Left ventricle myocardium inferior (tissue), 1 donor: ENCODE data around the gene PRRC2A. TPM values are rescaled to one million over a fixed set of nuclear protein-coding genes. Genes with fewer than 3 reads are reported as not detected.

Experiments used
- DNase-seq: peaks from one replicate; pipeline ENCODE4 v3.0.0-alpha.2; 2020
- H3K27ac ChIP-seq: fragments of 200-600 bp; replicated peaks from 2 replicates; pipeline ENCODE4 v1.8.0; 2021
- H3K27me3 ChIP-seq: fragments of 200-600 bp; 2 replicates; pipeline ENCODE4 v1.8.0; 2021; ENCODE audit warnings: low read depth
- H3K36me3 ChIP-seq: fragments of 200-600 bp; 2 replicates; pipeline ENCODE4 v1.8.0; 2021
- H3K4me1 ChIP-seq: fragments of 200-600 bp; 2 replicates; pipeline ENCODE4 v1.8.0; 2021
- H3K4me3 ChIP-seq: fragments of 200-600 bp; 2 replicates; pipeline ENCODE4 v1.8.0; 2021; ENCODE audit warnings: mild to moderate bottlenecking, moderate library complexity
- H3K9me3 ChIP-seq: fragments of 200-600 bp; replicated peaks from 2 replicates; pipeline ENCODE4 v1.8.0; 2021
- intact Hi-C: fragments of 100-400 bp; cut with micrococcal nuclease; formaldehyde crosslinking; loops from one replicate; pipeline ENCODE4 v1.11.0; 2022
- microRNA-seq: library from miRNA; unstranded; fragments of <30 nt; microRNA quantifications from one replicate; pipeline ENCODE4 v1.2.0, GENCODE V29; 2020
- total RNA-seq: library from RNA; stranded (reverse); fragmentation: NEBNext Ultra II Directional; extraction: Animal tissue kit (Norgen Biotek cat#: 25700); gene quantifications from one replicate; pipeline ENCODE4 v1.2.1, GENCODE V29; 2021
- TF ChIP-seq, protein P1 (sequence below): fragments of 200-600 bp; IDR thresholded peaks from 2 replicates; pipeline ENCODE4 v1.8.0; 2021; ENCODE audit warnings: antibody characterized with exemption, mild to moderate bottlenecking, borderline replicate concordance
- donor health status: DM: no; HTN: yes; CAD: no; lungs with severe emphysema.

PRRC2A gene
- total RNA-seq, 1 donor from 2014 or later: 82.4 TPM

DNA sequence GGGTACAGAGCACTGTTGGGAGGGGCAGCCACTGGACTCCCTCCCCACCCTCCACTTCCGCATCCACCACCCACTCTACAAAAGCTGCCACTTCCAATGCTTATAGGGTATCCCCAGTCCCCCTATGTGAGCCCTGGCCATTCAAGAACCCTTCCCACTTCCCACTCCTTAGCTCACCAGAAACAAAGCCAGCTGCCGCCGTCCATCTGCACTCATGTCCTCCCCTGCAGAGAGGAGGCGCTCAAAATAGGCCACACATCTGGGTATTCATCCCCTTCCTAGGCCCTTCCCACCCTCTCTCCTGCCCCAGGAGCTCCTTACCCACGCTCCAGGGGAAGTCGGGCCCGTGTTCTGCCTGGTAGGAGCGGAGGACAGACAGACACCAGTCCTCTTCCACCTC, 66.8 kb downstream of the PRRC2A start:
- no peak for DNase-seq
- no peak overlapping the region for H3K27ac ChIP-seq
- intact Hi-C loops: no loop called here
- TF ChIP-seq, protein P1, sequence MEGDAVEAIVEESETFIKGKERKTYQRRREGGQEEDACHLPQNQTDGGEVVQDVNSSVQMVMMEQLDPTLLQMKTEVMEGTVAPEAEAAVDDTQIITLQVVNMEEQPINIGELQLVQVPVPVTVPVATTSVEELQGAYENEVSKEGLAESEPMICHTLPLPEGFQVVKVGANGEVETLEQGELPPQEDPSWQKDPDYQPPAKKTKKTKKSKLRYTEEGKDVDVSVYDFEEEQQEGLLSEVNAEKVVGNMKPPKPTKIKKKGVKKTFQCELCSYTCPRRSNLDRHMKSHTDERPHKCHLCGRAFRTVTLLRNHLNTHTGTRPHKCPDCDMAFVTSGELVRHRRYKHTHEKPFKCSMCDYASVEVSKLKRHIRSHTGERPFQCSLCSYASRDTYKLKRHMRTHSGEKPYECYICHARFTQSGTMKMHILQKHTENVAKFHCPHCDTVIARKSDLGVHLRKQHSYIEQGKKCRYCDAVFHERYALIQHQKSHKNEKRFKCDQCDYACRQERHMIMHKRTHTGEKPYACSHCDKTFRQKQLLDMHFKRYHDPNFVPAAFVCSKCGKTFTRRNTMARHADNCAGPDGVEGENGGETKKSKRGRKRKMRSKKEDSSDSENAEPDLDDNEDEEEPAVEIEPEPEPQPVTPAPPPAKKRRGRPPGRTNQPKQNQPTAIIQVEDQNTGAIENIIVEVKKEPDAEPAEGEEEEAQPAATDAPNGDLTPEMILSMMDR: no peak
- H3K4me1 ChIP-seq: peaks cover 8% of the 10 kb centered on the region
- H3K36me3 ChIP-seq: peaks cover 71% of the 10 kb centered on the region
- no peak overlapping the region for H3K4me3 ChIP-seq
- H3K27me3 ChIP-seq: no peaks in the 10 kb centered on the region
- H3K9me3 ChIP-seq: no peaks in the 10 kb centered on the region

Small RNAs within 50 kb of the gene (microRNA-seq; reads per million reads assigned to microRNA genes)
- not detected for gene MIR6832

Other genes starting within 250 kb of the PRRC2A start
- 9.9 TPM for gene MICA, start 217.1 kb upstream of the PRRC2A start, total RNA-seq
- 1.1 TPM for gene MICB, start 122.6 kb upstream of the PRRC2A start, total RNA-seq
- gene MCCD1, start 91.8 kb upstream of the PRRC2A start, total RNA-seq: not detected
- 179 TPM for gene DDX39B, start 78.7 kb upstream of the PRRC2A start, total RNA-seq
- gene ATP6V1G2, start 74.1 kb upstream of the PRRC2A start, total RNA-seq: 1.6 TPM
- gene NFKBIL1, start 73.1 kb upstream of the PRRC2A start, total RNA-seq: 11.5 TPM
- not detected for gene LTA, start 48.4 kb upstream of the PRRC2A start, total RNA-seq
- 0.47 TPM for gene TNF, start 45.1 kb upstream of the PRRC2A start, total RNA-seq
- gene LTB, start 38.3 kb upstream of the PRRC2A start, total RNA-seq: 0.25 TPM
- 6.5 TPM for gene LST1, start 34.4 kb upstream of the PRRC2A start, total RNA-seq
- gene NCR3, start 27.7 kb upstream of the PRRC2A start, total RNA-seq: not detected
- gene AIF1, start 5.5 kb upstream of the PRRC2A start, total RNA-seq: 15.2 TPM
- gene BAG6, start 31.9 kb downstream of the PRRC2A start, total RNA-seq: 260 TPM
- 2.4 TPM for gene APOM, start 35.2 kb downstream of the PRRC2A start, total RNA-seq
- 16.9 TPM for gene C6orf47, start 40.1 kb downstream of the PRRC2A start, total RNA-seq
- 19.2 TPM for gene GPANK1, start 44.3 kb downstream of the PRRC2A start, total RNA-seq
- 105 TPM for gene CSNK2B, start 45.4 kb downstream of the PRRC2A start, total RNA-seq
- gene LY6G5B, start 49.3 kb downstream of the PRRC2A start, total RNA-seq: 4.4 TPM
- gene LY6G5C, start 60.4 kb downstream of the PRRC2A start, total RNA-seq: 1.5 TPM
- 29.6 TPM for gene ABHD16A, start 82.6 kb downstream of the PRRC2A start, total RNA-seq
- gene LY6G6F, start 86.2 kb downstream of the PRRC2A start, total RNA-seq: not detected
- gene LY6G6D, start 94.6 kb downstream of the PRRC2A start, total RNA-seq: not detected
- not detected for gene LY6G6C, start 101.0 kb downstream of the PRRC2A start, total RNA-seq
- 0.19 TPM for gene MPIG6B, start 102.7 kb downstream of the PRRC2A start, total RNA-seq
- 36.1 TPM for gene DDAH2, start 108.6 kb downstream of the PRRC2A start, total RNA-seq
- gene CLIC1, start 115.8 kb downstream of the PRRC2A start, total RNA-seq: 78.0 TPM
- gene MSH5, start 119.3 kb downstream of the PRRC2A start, total RNA-seq: 1.3 TPM
- not detected for gene SAPCD1, start 141.9 kb downstream of the PRRC2A start, total RNA-seq
- 14.7 TPM for gene VWA7, start 156.6 kb downstream of the PRRC2A start, total RNA-seq
- 20.0 TPM for gene VARS1, start 175.0 kb downstream of the PRRC2A start, total RNA-seq
- 19.4 TPM for gene LSM2, start 186.3 kb downstream of the PRRC2A start, total RNA-seq
- 2.2 TPM for gene HSPA1L, start 194.6 kb downstream of the PRRC2A start, total RNA-seq
- gene HSPA1A, start 194.8 kb downstream of the PRRC2A start, total RNA-seq: 271 TPM
- 184 TPM for gene HSPA1B, start 207.0 kb downstream of the PRRC2A start, total RNA-seq
- gene NEU1, start 242.1 kb downstream of the PRRC2A start, total RNA-seq: 26.0 TPM